ENCODE results near the gene SPOP.

DNA sequence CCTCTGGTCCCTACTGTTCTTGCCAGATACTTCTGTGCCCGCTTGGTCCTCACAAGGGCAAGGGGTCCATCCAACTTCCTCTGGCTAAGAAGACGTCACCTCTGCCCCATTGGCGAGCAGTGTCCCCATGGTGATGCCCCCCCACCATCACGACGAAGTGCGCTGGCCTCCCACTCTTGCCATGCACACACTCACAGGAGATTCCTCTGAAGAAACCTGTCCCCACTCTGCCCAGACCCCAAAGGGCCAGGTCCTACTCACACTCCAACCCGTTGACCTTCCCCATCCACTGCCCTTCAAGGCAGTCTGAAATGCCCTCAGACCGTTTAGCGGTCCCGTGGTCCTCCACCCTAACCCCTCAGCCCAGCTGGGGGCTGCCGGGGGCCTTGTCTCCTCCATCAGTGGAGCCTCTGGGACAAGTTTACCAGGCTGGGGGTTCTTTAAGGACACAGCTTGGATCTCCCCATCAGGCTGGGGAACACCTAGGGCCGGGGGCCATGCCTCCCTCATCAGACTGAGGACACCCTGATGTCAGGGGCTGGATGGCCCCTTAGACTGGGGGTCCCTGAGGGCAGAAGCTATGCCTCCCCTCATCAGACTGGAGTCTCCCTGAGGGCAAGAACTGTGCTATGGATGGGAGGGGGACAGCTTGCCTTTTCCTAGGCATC is 95.7 kb downstream of the SPOP start:
- TF ChIP-seq POLR2AphosphoS5 (IDR thresholded peaks at IDR 0.05; ENCODE audit: low read depth, low read length) (no peak), FOXP2 (optimal IDR thresholded peaks at IDR 0.05; ENCODE audit: borderline replicate concordance, extremely low read depth, extremely low read length, insufficient read depth) (no peak)
- TF ChIP-seq, protein P1, sequence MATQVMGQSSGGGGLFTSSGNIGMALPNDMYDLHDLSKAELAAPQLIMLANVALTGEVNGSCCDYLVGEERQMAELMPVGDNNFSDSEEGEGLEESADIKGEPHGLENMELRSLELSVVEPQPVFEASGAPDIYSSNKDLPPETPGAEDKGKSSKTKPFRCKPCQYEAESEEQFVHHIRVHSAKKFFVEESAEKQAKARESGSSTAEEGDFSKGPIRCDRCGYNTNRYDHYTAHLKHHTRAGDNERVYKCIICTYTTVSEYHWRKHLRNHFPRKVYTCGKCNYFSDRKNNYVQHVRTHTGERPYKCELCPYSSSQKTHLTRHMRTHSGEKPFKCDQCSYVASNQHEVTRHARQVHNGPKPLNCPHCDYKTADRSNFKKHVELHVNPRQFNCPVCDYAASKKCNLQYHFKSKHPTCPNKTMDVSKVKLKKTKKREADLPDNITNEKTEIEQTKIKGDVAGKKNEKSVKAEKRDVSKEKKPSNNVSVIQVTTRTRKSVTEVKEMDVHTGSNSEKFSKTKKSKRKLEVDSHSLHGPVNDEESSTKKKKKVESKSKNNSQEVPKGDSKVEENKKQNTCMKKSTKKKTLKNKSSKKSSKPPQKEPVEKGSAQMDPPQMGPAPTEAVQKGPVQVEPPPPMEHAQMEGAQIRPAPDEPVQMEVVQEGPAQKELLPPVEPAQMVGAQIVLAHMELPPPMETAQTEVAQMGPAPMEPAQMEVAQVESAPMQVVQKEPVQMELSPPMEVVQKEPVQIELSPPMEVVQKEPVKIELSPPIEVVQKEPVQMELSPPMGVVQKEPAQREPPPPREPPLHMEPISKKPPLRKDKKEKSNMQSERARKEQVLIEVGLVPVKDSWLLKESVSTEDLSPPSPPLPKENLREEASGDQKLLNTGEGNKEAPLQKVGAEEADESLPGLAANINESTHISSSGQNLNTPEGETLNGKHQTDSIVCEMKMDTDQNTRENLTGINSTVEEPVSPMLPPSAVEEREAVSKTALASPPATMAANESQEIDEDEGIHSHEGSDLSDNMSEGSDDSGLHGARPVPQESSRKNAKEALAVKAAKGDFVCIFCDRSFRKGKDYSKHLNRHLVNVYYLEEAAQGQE (IDR thresholded peaks at IDR 0.05; ENCODE audit: insufficient read depth in 1 of 2, low read depth in 2 of 2, low read length in 2 of 2) = no peak
